Sigmoid colon (tissue), 7 donors: Measurements from ENCODE around the gene PRKCQ. TPM values are rescaled to one million over a fixed set of nuclear protein-coding genes. Genes with fewer than 3 reads are reported as not detected.
"Not testable (repeated sequence)": the region's sequence is repeated elsewhere in the genome, so short reads cannot be mapped to it uniquely, and the experiment has no call there.

Experiments
- DNase-seq: peaks from one replicate; pipeline ENCODE4 v3.0.0-alpha.2; 2019
- H3K27ac ChIP-seq, 4 donors: fragments of 200-600 bp; sonication (generic); one replicate each; pipeline ENCODE4 v1.5.1; 2016 to 2019; ENCODE audit warnings: mild to moderate bottlenecking in 1 of 4
- H3K27me3 ChIP-seq, 3 donors: fragments of 200-600 bp; sonication (generic); one replicate each; pipeline ENCODE4 v1.5.1; 2019; ENCODE audit warnings: mild to moderate bottlenecking in 1 of 3
- H3K36me3 ChIP-seq, 4 donors: fragments of 200-600 bp; sonication (generic); one replicate each; pipeline ENCODE4 v1.5.1; 2016 to 2019
- H3K4me1 ChIP-seq, 4 donors: fragments of 200-600 bp; sonication (generic); one replicate each; pipeline ENCODE4 v1.5.1; 2017 to 2019
- H3K4me3 ChIP-seq, 4 donors: fragments of 200-600 bp; sonication (generic); one replicate each; pipeline ENCODE4 v1.5.1; 2017 to 2019; ENCODE audit warnings: mild to moderate bottlenecking in 2 of 4, moderate library complexity in 1 of 4
- H3K9me3 ChIP-seq, 4 donors: fragments of 200-600 bp in 3 of 4; sonication (generic) in 3 of 4; one replicate each; pipeline versions ENCODE4 v1.5.1 to v1.6.1; 2013 to 2019
- CTCF ChIP-seq, 4 experiments: fragments of 450-650 bp in 3 of 4; fragments of 200-600 bp in 1 of 4; IDR thresholded peaks; one replicate each; pipeline ENCODE4 v1.5.1; 2016 to 2019; ENCODE audit warnings: antibody characterized with exemption in 4 of 4, mild to moderate bottlenecking in 3 of 4, moderate library complexity in 2 of 4
- EP300 ChIP-seq, 4 donors: sonication (generic); formaldehyde crosslinking; IDR thresholded peaks; one replicate each; pipeline ENCODE4 v1.6.1; 2017; ENCODE audit warnings: antibody characterized with exemption in 4 of 4
- POLR2A ChIP-seq, 2 donors: fragments of 450-650 bp; IDR thresholded peaks; one replicate each; pipeline ENCODE4 v1.6.1; 2016; ENCODE audit warnings: antibody characterized with exemption in 2 of 2, mild to moderate bottlenecking in 2 of 2, moderate library complexity in 2 of 2
- POLR2AphosphoS5 ChIP-seq, 4 donors: sonication (generic); formaldehyde crosslinking; IDR thresholded peaks; one replicate each; pipeline ENCODE4 v1.6.1; 2017; ENCODE audit warnings: antibody characterized with exemption in 4 of 4
- WGBS, 2 donors: extraction: QIAGEN DNeasy Blood & Tissue Kit; methylation state at CpG; one replicate each; pipeline ENCODE4 v1.1.7; 2013; 5-methylcytosine and 5-hydroxymethylcytosine counted together
- intact Hi-C: fragments of 100-400 bp; cut with DNase I; formaldehyde crosslinking; loops from one replicate; pipeline ENCODE4 v1.15.1; 2023
- polyA plus RNA-seq, 3 donors: library from polyadenylated mRNA; stranded (reverse); fragments of 200-250 nt; gene quantifications; one replicate each; pipeline ENCODE4 v1.2.3, GENCODE V29; 2013
- total RNA-seq, 4 donors: library from RNA; depleted of rRNA; stranded (reverse); fragments of >200 nt; gene quantifications; one replicate each; pipeline ENCODE4 v1.1.0, GENCODE V29; 2016
- donor health status: healthy with polysubstance abuse.
- donor health status: Bipolar disorder and iron deficiency.
- donor health status: healthy.

Gene PRKCQ
- total and polyA plus RNA-seq, 7 donors, result 0.23 to 3.0 (median 0.81) TPM

GRCh38 chr10:6384847-6385246 lies 195.2 kb downstream of the PRKCQ start:
- intact Hi-C loops, result no loop called here
- no peak overlapping the region for H3K4me3 ChIP-seq
- H3K36me3 ChIP-seq, result no peaks in the 10 kb centered on the region
- H3K27me3 ChIP-seq, result no peaks in the 10 kb centered on the region
- peaks cover 0 to 38% (median 28%) of the 10 kb centered on the region in 4 donors for H3K4me1 ChIP-seq
- no peak overlapping the region for H3K27ac ChIP-seq
- no peak for DNase-seq
- peaks cover 0 to 3% (median 1%) of the 10 kb centered on the region in 4 donors for H3K9me3 ChIP-seq
- TF ChIP-seq EP300 (IDR thresholded peaks at IDR 0.05) (no peak), POLR2A (IDR thresholded peaks at IDR 0.05) (no peak), CTCF (IDR thresholded peaks at IDR 0.05) (no peak), POLR2AphosphoS5 (IDR thresholded peaks at IDR 0.05) (no peak)
- 76 to 92% methylated on average over 3 of the region's 3 CpGs for WGBS, 2 donors

GRCh38 chr10:6384031-6384430 lies 196.0 kb downstream of the PRKCQ start:
- Histone ChIP-seq H3K4me1 (peaks cover 0 to 38% (median 28%) of the 10 kb centered on the region in 4 donors), H3K27me3 (no peaks in the 10 kb centered on the region), H3K4me3 (no peak overlapping the region), H3K36me3 (no peaks in the 10 kb centered on the region), H3K9me3 (peaks cover 0 to 3% (median under 1%) of the 10 kb centered on the region in 4 donors), H3K27ac (peak overlapping the region in 1 of 4 donors; percentile 72)
- WGBS, 2 donors, result 94 to 95% methylated on average over 7 of the region's 7 CpGs
- DNase-seq, result no peak
- no peak for TF ChIP-seq POLR2A (IDR thresholded peaks at IDR 0.05)
- intact Hi-C loops, result no loop called here

DNA sequence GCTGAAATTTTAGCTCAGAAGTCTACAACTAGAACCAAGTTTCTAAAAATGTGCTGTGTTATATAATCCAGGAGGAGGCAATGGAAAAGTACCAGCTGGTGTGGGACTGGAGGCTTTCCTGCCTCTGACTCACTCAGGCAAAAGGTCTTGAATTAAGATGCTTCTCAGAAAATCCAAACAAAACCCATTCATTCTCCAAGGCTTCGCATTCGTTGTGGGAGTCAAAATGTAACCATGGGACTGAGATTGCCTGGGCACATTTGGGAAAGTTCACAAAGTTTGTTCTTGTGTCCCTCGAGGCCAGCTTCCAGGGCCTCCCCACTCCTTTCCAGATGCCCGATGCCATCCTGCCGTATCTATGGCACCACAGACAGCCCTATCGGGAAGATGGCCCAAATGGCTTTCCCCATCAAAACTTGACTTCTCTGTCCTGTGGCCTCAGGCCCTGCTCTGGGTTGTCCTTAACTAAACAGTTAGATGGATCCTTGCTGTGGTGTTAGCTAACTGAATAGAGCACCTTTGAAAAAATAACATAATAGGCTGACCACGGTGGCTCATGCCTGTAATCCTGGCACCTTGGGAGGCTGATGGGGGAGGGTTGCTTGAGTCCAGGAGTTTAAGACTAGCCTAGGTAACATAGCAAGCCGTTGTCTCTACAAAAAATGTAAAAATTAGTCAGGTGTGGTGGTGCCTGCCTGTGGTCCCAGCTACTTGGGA lies 196.8 kb downstream of the PRKCQ start:
- Histone ChIP-seq H3K27ac (peak overlapping the region; percentile 66 to 72 (median 69)), H3K36me3 (no peaks in the 10 kb centered on the region), H3K4me1 (peaks cover 0 to 38% (median 28%) of the 10 kb centered on the region in 4 donors), H3K9me3 (peaks cover 0 to 3% (median 0%) of the 10 kb centered on the region in 4 donors), H3K27me3 (no peaks in the 10 kb centered on the region), H3K4me3 (no peak overlapping the region)
- intact Hi-C loops, result no loop called here
- peak in 1 of 4 donors; percentile 60 for TF ChIP-seq POLR2AphosphoS5 (IDR thresholded peaks at IDR 0.05)
- no peak for TF ChIP-seq EP300 (IDR thresholded peaks at IDR 0.05)
- DNase-seq, result no peak
- WGBS, 2 donors, result 84 to 87% methylated on average over 8 of the region's 8 CpGs

DNA sequence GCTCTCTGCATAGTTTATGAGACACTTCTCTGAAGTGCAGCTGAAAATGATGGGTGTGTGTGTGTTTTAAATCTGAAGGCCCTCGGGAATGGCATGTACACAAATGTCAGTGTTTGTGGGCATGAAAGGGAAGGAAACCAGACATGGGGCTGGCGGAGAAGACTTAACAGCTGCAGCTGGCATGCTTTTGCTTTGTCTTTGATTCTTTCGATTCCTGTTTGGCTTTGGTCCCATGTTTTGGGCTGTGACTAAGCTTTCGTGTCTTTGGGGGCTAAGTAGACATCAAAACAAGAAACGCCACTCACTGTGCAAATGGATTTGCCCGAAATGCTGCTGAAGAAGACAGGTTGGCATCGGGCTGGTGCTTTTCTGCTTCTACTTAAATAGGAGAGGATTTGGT lies 198.0 kb downstream of the PRKCQ start:
- H3K27ac ChIP-seq, result peak overlapping the region; percentile 66 to 72 (median 69)
- peak; percentile 77 for DNase-seq
- 26 to 58% methylated on average over 7 of the region's 7 CpGs for WGBS, 2 donors
- H3K4me1 ChIP-seq, result peaks cover 0 to 38% (median 28%) of the 10 kb centered on the region in 4 donors
- H3K36me3 ChIP-seq, result no peaks in the 10 kb centered on the region
- TF ChIP-seq POLR2A (IDR thresholded peaks at IDR 0.05) (no peak), POLR2AphosphoS5 (IDR thresholded peaks at IDR 0.05) (peak; percentile 58 to 90 (median 80)), CTCF (IDR thresholded peaks at IDR 0.05) (no peak), EP300 (IDR thresholded peaks at IDR 0.05) (peak in 2 of 4 donors; percentile 25 to 53)
- no peak overlapping the region for H3K4me3 ChIP-seq
- intact Hi-C loops, result no loop called here
- peaks cover 0 to 3% (median 0%) of the 10 kb centered on the region in 4 donors for H3K9me3 ChIP-seq
- no peaks in the 10 kb centered on the region for H3K27me3 ChIP-seq

DNA sequence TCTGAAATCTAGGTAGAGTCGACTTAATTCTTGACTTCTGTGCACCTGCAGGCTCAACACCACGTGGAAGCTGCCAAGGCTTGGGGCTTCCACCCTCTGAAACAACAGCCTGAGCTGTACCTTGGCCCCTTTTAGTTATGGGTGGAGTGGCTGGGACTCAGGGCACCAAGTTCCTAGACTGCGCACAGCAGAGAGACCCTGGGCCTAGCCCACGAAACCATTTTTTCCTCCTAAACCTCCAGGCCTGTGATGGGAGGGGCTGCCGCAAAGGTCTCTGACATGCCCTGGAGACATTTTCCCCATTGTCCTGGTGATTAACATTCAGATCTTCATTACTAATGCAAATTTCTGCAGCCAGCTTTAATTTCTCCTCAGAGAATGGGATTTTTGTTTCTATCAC lies 199.6 kb downstream of the PRKCQ start:
- H3K27me3 ChIP-seq, H3K9me3 ChIP-seq, H3K36me3 ChIP-seq, H3K4me3 ChIP-seq, intact Hi-C loops, H3K27ac ChIP-seq, DNase-seq: not testable (repeated sequence)
- 86 to 89% methylated on average over 5 of the region's 5 CpGs for WGBS, 2 donors
- peaks cover 0 to 38% (median 28%) of the 10 kb centered on the region in 4 donors for H3K4me1 ChIP-seq

GRCh38 chr10:6379015-6379776 lies 200.9 kb downstream of the PRKCQ start:
- no peak overlapping the region for H3K4me3 ChIP-seq
- no peaks in the 10 kb centered on the region for H3K27me3 ChIP-seq
- no peak for TF ChIP-seq CTCF (IDR thresholded peaks at IDR 0.05)
- TF ChIP-seq POLR2A (IDR thresholded peaks at IDR 0.05), result no peak
- H3K27ac ChIP-seq, result no peak overlapping the region
- H3K4me1 ChIP-seq, result peaks cover 0 to 31% (median 28%) of the 10 kb centered on the region in 4 donors
- DNase-seq, result no peak
- no peaks in the 10 kb centered on the region for H3K36me3 ChIP-seq
- WGBS, 2 donors, result 89 to 90% methylated on average over 1 of the region's 1 CpG
- intact Hi-C loops, result no loop called here
- H3K9me3 ChIP-seq, result peaks cover 0 to 3% (median 0%) of the 10 kb centered on the region in 4 donors
